ENCODE measurements around the gene SLC12A7.

DNA sequence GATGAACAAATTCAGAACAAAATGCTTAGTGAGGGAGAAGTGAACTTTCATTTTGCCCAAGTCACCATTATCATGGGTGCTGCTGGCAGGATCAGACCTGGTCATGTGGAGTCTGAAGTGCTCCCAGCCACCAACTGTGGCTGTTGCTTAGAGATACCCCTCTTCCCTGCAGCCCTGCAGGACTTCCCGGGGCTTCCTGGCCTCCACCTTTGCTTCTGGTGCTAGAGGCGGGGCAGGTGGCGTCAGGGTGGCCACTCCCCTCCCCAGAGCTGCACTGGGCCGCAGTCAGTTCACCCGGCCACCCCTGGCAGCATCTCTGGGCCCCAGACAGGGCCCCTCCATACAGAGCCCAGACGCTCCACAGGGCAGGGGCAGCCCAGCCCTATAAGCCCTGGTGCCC, 30.0 kb upstream of the SLC12A7 start:
- no peak for TF ChIP-seq POLR2A (IDR thresholded peaks at IDR 0.05)
- TF ChIP-seq, protein P1, sequence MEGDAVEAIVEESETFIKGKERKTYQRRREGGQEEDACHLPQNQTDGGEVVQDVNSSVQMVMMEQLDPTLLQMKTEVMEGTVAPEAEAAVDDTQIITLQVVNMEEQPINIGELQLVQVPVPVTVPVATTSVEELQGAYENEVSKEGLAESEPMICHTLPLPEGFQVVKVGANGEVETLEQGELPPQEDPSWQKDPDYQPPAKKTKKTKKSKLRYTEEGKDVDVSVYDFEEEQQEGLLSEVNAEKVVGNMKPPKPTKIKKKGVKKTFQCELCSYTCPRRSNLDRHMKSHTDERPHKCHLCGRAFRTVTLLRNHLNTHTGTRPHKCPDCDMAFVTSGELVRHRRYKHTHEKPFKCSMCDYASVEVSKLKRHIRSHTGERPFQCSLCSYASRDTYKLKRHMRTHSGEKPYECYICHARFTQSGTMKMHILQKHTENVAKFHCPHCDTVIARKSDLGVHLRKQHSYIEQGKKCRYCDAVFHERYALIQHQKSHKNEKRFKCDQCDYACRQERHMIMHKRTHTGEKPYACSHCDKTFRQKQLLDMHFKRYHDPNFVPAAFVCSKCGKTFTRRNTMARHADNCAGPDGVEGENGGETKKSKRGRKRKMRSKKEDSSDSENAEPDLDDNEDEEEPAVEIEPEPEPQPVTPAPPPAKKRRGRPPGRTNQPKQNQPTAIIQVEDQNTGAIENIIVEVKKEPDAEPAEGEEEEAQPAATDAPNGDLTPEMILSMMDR (IDR thresholded peaks at IDR 0.05), result no peak
